Peyer's patch (tissue), 4 donors: ENCODE results near the gene LRRK1. TPM values are rescaled to one million over a fixed set of nuclear protein-coding genes. Genes with fewer than 3 reads are reported as not detected.
A peak's percentile ranks its signal among the peaks of the same experiment; 100 is the strongest.
"Not testable (repeated sequence)": the region's sequence is repeated elsewhere in the genome, so short reads cannot be mapped to it uniquely, and the experiment has no call there.

Source experiments
- DNase-seq, 3 donors: peaks; one replicate each; pipeline ENCODE4 v3.0.0-alpha.2; 2017 to 2019
- H3K27ac ChIP-seq, 4 donors: fragments of 200-600 bp; sonication (generic); one replicate each; pipeline ENCODE4 v1.5.1; 2016 to 2019
- H3K27me3 ChIP-seq, 2 donors: fragments of 200-600 bp; sonication (generic); one replicate each; pipeline ENCODE4 v1.5.1; 2019
- H3K36me3 ChIP-seq, 3 donors: fragments of 200-600 bp; sonication (generic); one replicate each; pipeline ENCODE4 v1.5.1; 2016 to 2019
- H3K4me1 ChIP-seq, 4 donors: fragments of 200-600 bp; sonication (generic); one replicate each; pipeline ENCODE4 v1.5.1; 2016 to 2019
- H3K4me3 ChIP-seq, 4 donors: fragments of 200-600 bp; sonication (generic); 1 replicate in 3 of 4; 2 replicates in 1 of 4; pipeline ENCODE4 v1.5.1; 2016 to 2019; ENCODE audit warnings: mild to moderate bottlenecking in 1 of 4
- H3K9me3 ChIP-seq, 4 donors: fragments of 200-600 bp; sonication (generic); one replicate each; pipeline ENCODE4 v1.5.1; 2016 to 2019; ENCODE audit warnings: mild to moderate bottlenecking in 1 of 4
- POLR2A ChIP-seq, 2 donors: fragments of 450-650 bp; IDR thresholded peaks; one replicate each; pipeline ENCODE4 v1.5.1; 2017; ENCODE audit warnings: antibody characterized with exemption in 2 of 2, mild to moderate bottlenecking in 2 of 2, moderate library complexity in 2 of 2
- total RNA-seq, 4 donors: library from RNA; depleted of rRNA; stranded (reverse); fragments of >200 nt; gene quantifications; one replicate each; pipeline ENCODE4 v1.1.0, GENCODE V29; 2016
- TF ChIP-seq, protein P1 (sequence below), 6 experiments: fragments of 450-650 bp in 4 of 6; fragments of 200-600 bp in 2 of 6; sonication (generic) in 1 of 6; IDR thresholded peaks; one replicate each; pipeline ENCODE4 v1.5.1; 2017 to 2019; ENCODE audit warnings: antibody characterized with exemption in 6 of 6, mild to moderate bottlenecking in 3 of 6, moderate library complexity in 1 of 6

Gene LRRK1
- total RNA-seq, 4 donors from 2014 or later: 49.2 to 66.0 (median 55.5) TPM

DNA sequence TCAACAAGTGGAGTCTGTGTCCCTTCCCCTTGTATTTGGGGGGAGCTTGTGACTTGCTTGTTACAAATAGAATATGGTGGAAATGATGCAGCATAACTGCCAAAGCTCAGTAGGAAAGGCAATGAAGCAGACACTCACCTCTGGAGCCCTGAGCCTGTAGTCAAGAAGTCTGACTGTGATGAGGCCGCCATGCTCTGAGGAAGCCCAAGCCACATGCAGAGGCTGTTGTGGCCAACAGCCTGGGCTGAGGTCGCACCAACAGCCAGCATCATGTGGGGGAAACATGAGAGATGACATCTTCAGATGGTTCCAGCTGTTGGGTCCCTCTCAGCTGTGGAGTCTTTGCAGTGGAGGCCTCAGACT, 171.3 kb downstream of the LRRK1 start:
- Histone ChIP-seq H3K9me3 (no peaks in the 10 kb centered on the region), H3K27ac (no peak overlapping the region), H3K4me1 (peaks cover 0 to 5% (median 0%) of the 10 kb centered on the region in 4 donors), H3K36me3 (no peaks in the 10 kb centered on the region), H3K4me3 (no peak overlapping the region), H3K27me3 (no peaks in the 10 kb centered on the region)
- peak in 1 of 3 donors; percentile 24 for DNase-seq
- TF ChIP-seq, protein P1, sequence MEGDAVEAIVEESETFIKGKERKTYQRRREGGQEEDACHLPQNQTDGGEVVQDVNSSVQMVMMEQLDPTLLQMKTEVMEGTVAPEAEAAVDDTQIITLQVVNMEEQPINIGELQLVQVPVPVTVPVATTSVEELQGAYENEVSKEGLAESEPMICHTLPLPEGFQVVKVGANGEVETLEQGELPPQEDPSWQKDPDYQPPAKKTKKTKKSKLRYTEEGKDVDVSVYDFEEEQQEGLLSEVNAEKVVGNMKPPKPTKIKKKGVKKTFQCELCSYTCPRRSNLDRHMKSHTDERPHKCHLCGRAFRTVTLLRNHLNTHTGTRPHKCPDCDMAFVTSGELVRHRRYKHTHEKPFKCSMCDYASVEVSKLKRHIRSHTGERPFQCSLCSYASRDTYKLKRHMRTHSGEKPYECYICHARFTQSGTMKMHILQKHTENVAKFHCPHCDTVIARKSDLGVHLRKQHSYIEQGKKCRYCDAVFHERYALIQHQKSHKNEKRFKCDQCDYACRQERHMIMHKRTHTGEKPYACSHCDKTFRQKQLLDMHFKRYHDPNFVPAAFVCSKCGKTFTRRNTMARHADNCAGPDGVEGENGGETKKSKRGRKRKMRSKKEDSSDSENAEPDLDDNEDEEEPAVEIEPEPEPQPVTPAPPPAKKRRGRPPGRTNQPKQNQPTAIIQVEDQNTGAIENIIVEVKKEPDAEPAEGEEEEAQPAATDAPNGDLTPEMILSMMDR (IDR thresholded peaks at IDR 0.05): no peak
- TF ChIP-seq POLR2A (IDR thresholded peaks at IDR 0.05): no peak

DNA sequence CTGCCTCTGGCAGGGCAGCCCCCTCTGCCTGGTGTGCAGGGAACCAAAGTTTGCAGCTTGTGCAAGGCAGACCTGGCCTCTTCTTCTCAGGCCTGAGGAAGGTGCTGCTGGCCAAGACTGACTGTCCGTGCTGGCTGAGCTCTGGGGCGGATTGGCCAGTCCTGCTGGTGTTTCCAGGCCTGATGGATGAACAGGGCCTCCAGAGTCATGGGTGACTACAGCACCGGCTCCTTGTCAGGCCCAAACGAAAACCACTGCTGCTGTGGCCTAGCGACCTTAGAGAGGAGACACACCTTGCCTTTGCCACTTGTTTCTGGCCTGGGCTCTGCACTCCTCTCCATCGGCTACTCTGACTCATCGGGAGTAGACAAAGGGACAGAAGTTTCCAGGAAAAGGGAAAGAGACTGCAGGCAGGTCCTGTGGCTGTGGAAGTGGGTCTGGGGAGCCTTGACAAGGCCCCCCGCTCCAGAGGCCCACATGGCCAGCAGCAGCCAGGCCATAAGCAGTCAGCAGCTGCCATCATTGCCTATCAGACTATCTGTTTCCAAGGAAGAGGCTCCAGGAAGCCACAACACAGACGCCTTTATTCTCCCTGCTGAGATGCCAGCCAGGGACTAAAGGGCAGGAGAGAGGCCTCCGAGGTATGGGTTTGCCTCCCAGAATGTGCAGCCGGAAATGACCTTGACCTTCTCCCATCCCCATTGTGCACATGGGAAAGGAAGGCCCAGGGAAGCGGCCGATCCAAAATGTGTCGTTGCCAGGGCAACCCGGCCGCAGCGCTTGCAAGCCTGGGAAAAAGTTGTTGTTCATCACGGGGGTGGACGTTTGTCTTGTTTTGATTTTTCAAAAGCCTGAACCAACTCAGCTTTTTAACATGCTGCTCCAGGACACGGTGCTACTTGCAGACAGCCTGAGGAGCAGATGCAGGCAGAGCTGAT, 172.2 kb downstream of the LRRK1 start:
- H3K4me1 ChIP-seq: peaks cover 0 to 5% (median 0%) of the 10 kb centered on the region in 4 donors
- no peaks in the 10 kb centered on the region for H3K36me3 ChIP-seq
- DNase-seq: peak in 1 of 3 donors; percentile 50
- TF ChIP-seq POLR2A (IDR thresholded peaks at IDR 0.05): no peak
- TF ChIP-seq, protein P1 (IDR thresholded peaks at IDR 0.05): no peak
- H3K4me3 ChIP-seq: no peak overlapping the region
- no peaks in the 10 kb centered on the region for H3K9me3 ChIP-seq
- peak overlapping the region in 3 of 4 donors; percentile 31 to 68 (median 44) for H3K27ac ChIP-seq
- no peaks in the 10 kb centered on the region for H3K27me3 ChIP-seq

DNA sequence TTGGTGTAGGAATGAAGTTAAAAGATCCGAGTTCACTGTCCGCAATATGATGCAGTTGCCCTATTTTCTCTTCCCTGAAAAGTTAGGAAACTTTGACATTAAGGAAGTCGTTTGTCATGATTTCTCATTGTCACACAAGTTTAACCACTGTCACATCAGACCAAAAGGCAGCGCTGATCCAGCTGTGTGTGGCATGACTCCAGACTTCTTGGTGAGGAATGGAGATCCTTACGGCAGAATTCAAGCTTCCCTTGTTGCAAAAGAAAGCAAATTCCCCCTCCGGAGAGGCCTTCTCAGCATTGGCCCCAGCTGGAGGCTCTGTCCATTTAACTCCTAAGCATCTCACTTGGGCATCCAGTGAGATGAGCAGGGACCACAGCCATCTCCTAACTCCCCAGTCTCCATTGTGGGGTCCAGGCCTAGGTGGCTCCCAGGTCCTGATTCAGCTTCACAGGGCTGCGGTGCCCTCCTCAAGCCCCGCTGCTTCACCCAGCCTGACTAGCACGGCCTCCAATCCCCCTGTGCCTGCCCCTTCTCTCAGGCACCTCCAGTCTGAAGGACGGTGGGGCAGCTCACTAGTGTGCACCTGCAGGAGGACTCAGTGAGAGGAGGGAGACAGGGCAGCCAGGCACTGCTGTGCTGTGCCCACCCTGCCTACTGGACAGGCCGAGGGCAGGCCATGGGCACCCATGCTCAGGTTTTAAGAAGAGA, 173.2 kb downstream of the LRRK1 start:
- TF ChIP-seq POLR2A (IDR thresholded peaks at IDR 0.05): no peak
- TF ChIP-seq, protein P1 (IDR thresholded peaks at IDR 0.05): no peak
- Histone ChIP-seq H3K36me3 (no peaks in the 10 kb centered on the region), H3K9me3 (no peaks in the 10 kb centered on the region), H3K27ac (peak overlapping the region in 2 of 4 donors; percentile 46 to 68), H3K4me3 (no peak overlapping the region), H3K27me3 (no peaks in the 10 kb centered on the region), H3K4me1 (peaks cover 0 to 5% (median 0%) of the 10 kb centered on the region in 4 donors)
- DNase-seq: peak in 1 of 3 donors; percentile 36

DNA sequence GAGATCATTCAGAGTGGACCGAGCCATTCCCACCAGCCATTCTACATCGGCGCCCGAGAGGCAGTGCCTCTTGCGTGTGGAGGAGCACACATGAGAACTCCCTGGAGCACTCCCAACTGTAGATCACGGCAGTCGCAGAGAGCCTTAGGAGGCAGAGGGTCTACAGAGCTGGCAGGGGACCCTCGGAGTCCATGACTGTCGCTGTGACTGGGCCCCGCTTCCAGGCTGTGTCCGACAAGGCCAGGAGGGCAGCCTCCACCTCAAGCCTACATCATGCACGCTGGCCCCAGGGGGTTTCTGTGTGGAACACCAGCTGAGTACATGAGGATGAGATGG, 173.7 kb downstream of the LRRK1 start:
- Histone ChIP-seq H3K4me1 (peaks cover 0 to 5% (median 0%) of the 10 kb centered on the region in 4 donors), H3K4me3 (no peak overlapping the region), H3K9me3 (no peaks in the 10 kb centered on the region), H3K27me3 (no peaks in the 10 kb centered on the region), H3K36me3 (no peaks in the 10 kb centered on the region), H3K27ac (peak overlapping the region in 2 of 4 donors; percentile 46 to 68)
- DNase-seq: peak in 1 of 3 donors; percentile 22
- TF ChIP-seq POLR2A (IDR thresholded peaks at IDR 0.05): no peak
- TF ChIP-seq, protein P1 (IDR thresholded peaks at IDR 0.05): no peak

DNA sequence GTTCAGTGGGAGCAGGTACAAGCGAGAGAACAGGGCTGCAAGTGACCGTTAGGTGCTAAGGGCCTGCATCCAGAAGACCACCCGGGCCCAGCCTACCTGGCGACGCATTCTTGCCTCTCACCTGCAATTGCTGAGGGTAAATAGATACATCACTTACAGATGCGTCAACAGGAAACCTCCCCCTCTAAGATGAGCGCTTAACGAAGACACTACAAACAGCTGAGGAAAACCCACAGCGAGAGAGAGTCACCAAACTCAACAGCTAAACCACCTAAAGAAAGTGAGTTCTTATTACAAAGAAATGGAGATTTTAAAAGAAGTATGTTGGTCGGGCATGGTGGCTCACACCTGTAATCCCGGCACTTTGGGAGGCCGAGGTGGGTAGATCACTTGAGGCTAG, 174.8 kb downstream of the LRRK1 start:
- H3K27ac ChIP-seq: no peak overlapping the region
- no peak overlapping the region for H3K4me3 ChIP-seq
- no peaks in the 10 kb centered on the region for H3K9me3 ChIP-seq
- no peaks in the 10 kb centered on the region for H3K27me3 ChIP-seq
- peaks cover 0 to 4% (median 0%) of the 10 kb centered on the region in 4 donors for H3K4me1 ChIP-seq
- no peak for DNase-seq
- no peaks in the 10 kb centered on the region for H3K36me3 ChIP-seq
- TF ChIP-seq POLR2A (IDR thresholded peaks at IDR 0.05): no peak
- TF ChIP-seq, protein P1 (IDR thresholded peaks at IDR 0.05): no peak

DNA sequence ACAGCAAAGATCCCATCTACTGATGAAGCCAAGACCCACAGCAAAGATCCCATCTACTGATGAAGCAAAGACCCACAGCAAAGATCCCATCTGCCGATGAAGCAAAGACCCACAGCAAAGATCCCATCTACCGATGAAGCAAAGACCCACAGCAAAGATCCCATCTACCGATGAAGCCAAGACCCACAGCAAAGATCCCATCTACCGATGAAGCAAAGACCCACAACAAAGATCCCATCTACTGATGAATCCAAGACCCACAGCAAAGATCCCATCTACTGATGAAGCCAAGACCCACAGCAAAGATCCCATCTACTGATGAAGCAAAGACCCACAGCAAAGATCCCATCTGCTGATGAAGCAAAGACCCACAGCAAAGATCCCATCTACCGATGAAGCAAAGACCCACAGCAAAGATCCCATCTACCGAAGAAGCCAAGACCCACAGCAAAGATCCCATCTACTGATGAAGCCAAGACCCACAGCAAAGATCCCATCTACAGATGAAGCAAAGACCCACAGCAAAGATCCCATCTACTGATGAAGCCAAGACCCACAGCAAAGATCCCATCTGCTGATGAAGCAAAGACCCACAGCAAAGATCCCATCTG, 176.7 kb downstream of the LRRK1 start:
- H3K27ac ChIP-seq: not testable (repeated sequence)

More for the DNA sequence above, 176.7 kb downstream of the LRRK1 start:
- not testable (repeated sequence) for DNase-seq, H3K27me3 ChIP-seq, H3K4me3 ChIP-seq, H3K9me3 ChIP-seq, H3K36me3 ChIP-seq, H3K4me1 ChIP-seq
